Parathyroid adenoma (tissue), 2 donors: ENCODE data around the gene SMOC1.

Experiments used
- H2AFZ ChIP-seq: fragments of 300-600 bp; sonication (generic); one replicate; pipeline ENCODE4 v1.7.0; 2017; ENCODE audit warnings: antibody characterized with exemption, mild to moderate bottlenecking
- H3K27ac ChIP-seq: fragments of 300-600 bp; sonication (generic); one replicate; pipeline ENCODE4 v1.7.0; 2017
- H3K27me3 ChIP-seq: fragments of 300-600 bp; sonication (generic); one replicate; pipeline ENCODE4 v1.7.0; 2017; ENCODE audit warnings: low read length; ENCODE audit not compliant: control insufficient read depth, insufficient read depth
- H3K36me3 ChIP-seq: fragments of 300-600 bp; sonication (generic); one replicate; pipeline ENCODE4 v1.7.0; 2017; ENCODE audit warnings: low read length; ENCODE audit not compliant: control insufficient read depth, insufficient read depth
- H3K4me1 ChIP-seq: fragments of 300-600 bp; sonication (generic); one replicate; pipeline ENCODE4 v1.7.0; 2017; ENCODE audit warnings: control low read depth
- H3K4me2 ChIP-seq: fragments of 300-600 bp; sonication (generic); one replicate; pipeline ENCODE4 v1.7.0; 2017; ENCODE audit warnings: low read length
- H3K4me3 ChIP-seq: fragments of 300-600 bp; sonication (generic); one replicate; pipeline ENCODE4 v1.7.0; 2017; ENCODE audit warnings: low read depth, low read length
- H3K79me2 ChIP-seq: fragments of 300-600 bp; sonication (generic); one replicate; pipeline ENCODE4 v1.7.0; 2017; ENCODE audit warnings: control low read depth
- H3K9ac ChIP-seq: fragments of 300-600 bp; sonication (generic); one replicate; pipeline ENCODE4 v1.7.0; 2017; ENCODE audit warnings: mild to moderate bottlenecking
- H3K9me3 ChIP-seq: fragments of 300-600 bp; sonication (generic); one replicate; pipeline ENCODE4 v1.7.0; 2017; ENCODE audit warnings: low read length; ENCODE audit not compliant: control insufficient read depth
- CTCF ChIP-seq: fragments of 300-600 bp; sonication (generic); IDR thresholded peaks from one replicate; pipeline ENCODE4 v1.7.0; 2017; ENCODE audit warnings: antibody characterized with exemption, mild to moderate bottlenecking
- donor health status: primary hyperparathyroidism.

Gene SMOC1

GRCh38 chr14:70073924-70074566 lies 194.8 kb downstream of the SMOC1 start:
- peak; percentile 84 for TF ChIP-seq CTCF
- no peak overlapping the region for H2AFZ ChIP-seq
- no peaks in the 10 kb centered on the region for H3K27me3 ChIP-seq
- H3K4me1 ChIP-seq = peaks cover 20% of the 10 kb centered on the region
- H3K4me3 ChIP-seq = no peak overlapping the region
- no peak overlapping the region for H3K27ac ChIP-seq
- no peak overlapping the region for H3K4me2 ChIP-seq
- H3K9ac ChIP-seq = no peak overlapping the region
- no peaks in the 10 kb centered on the region for H3K36me3 ChIP-seq
- H3K9me3 ChIP-seq = no peaks in the 10 kb centered on the region
- no peaks in the 10 kb centered on the region for H3K79me2 ChIP-seq

GRCh38 chr14:70077005-70077404 lies 197.8 kb downstream of the SMOC1 start:
- TF ChIP-seq CTCF = no peak

GRCh38 chr14:70077720-70078119 lies 198.5 kb downstream of the SMOC1 start:
- no peak overlapping the region for H3K4me3 ChIP-seq
- peak overlapping the region; percentile 61 for H3K27ac ChIP-seq
- no peaks in the 10 kb centered on the region for H3K36me3 ChIP-seq
- no peaks in the 10 kb centered on the region for H3K9me3 ChIP-seq
- no peak overlapping the region for H3K4me2 ChIP-seq
- no peak overlapping the region for H3K9ac ChIP-seq
- peak overlapping the region; percentile 28 for H2AFZ ChIP-seq
- H3K79me2 ChIP-seq = no peaks in the 10 kb centered on the region
- no peaks in the 10 kb centered on the region for H3K27me3 ChIP-seq
- peaks cover 48% of the 10 kb centered on the region for H3K4me1 ChIP-seq
- TF ChIP-seq CTCF = no peak

More at GRCh38 chr14:70077005-70077404, 197.8 kb downstream of the SMOC1 start:
- no peak overlapping the region for H3K9ac ChIP-seq
- no peak overlapping the region for H3K4me2 ChIP-seq
- peak overlapping the region; percentile 61 for H3K27ac ChIP-seq
- no peaks in the 10 kb centered on the region for H3K9me3 ChIP-seq
- H3K36me3 ChIP-seq = no peaks in the 10 kb centered on the region
- no peaks in the 10 kb centered on the region for H3K27me3 ChIP-seq
- H3K79me2 ChIP-seq = no peaks in the 10 kb centered on the region
- H3K4me3 ChIP-seq = no peak overlapping the region
- H3K4me1 ChIP-seq = peaks cover 41% of the 10 kb centered on the region
- peak overlapping the region; percentile 28 for H2AFZ ChIP-seq

- no peaks in the 10 kb centered on the region for H3K27me3 ChIP-seq
- H3K4me1 ChIP-seq = peaks cover 48% of the 10 kb centered on the region
- no peak for TF ChIP-seq CTCF
- H3K36me3 ChIP-seq = no peaks in the 10 kb centered on the region
- no peaks in the 10 kb centered on the region for H3K9me3 ChIP-seq
- peak overlapping the region; percentile 42 for H3K4me2 ChIP-seq
- peak overlapping the region; percentile 61 for H3K27ac ChIP-seq
- H2AFZ ChIP-seq = no peak overlapping the region
- H3K9ac ChIP-seq = no peak overlapping the region
- H3K4me3 ChIP-seq = no peak overlapping the region
- H3K79me2 ChIP-seq = no peaks in the 10 kb centered on the region
These were observed 199.1 kb downstream of the SMOC1 start for GRCh38 chr14:70078329-70078728.

GRCh38 chr14:70080076-70080475 lies 200.9 kb downstream of the SMOC1 start:
- H3K4me1 ChIP-seq = peaks cover 61% of the 10 kb centered on the region
- no peaks in the 10 kb centered on the region for H3K9me3 ChIP-seq
- H3K36me3 ChIP-seq = no peaks in the 10 kb centered on the region
- no peaks in the 10 kb centered on the region for H3K79me2 ChIP-seq
- no peaks in the 10 kb centered on the region for H3K27me3 ChIP-seq
- H3K4me3 ChIP-seq = no peak overlapping the region
- no peak overlapping the region for H2AFZ ChIP-seq
- H3K9ac ChIP-seq = no peak overlapping the region
- no peak overlapping the region for H3K4me2 ChIP-seq
- H3K27ac ChIP-seq = no peak overlapping the region
- TF ChIP-seq CTCF = no peak
